Measurements from ENCODE around the gene TWSG1. TPM values are rescaled to one million over a fixed set of nuclear protein-coding genes. Genes with fewer than 3 reads are reported as not detected.

Gene TWSG1
- 144 and 148 TPM in 2 replicates for total RNA-seq

GRCh38 chr18:9334329-9334972 is at the start of gene TWSG1:
TWSG1 (plus strand) TSS chr18:9334773; CDS start chr18:9337230, 2,457 bp downstream.

Other genes starting within 250 kb of the TWSG1 start
- gene NDUFV2, start 232.1 kb upstream of the TWSG1 start, total RNA-seq = 106 and 116 TPM in 2 replicates
- gene ANKRD12, start 198.0 kb upstream of the TWSG1 start, total RNA-seq = 29.3 and 41.5 TPM in 2 replicates
- gene RALBP1, start 140.7 kb downstream of the TWSG1 start, total RNA-seq = 69.7 and 72.4 TPM in 2 replicates

All from aortic smooth muscle cell (primary cell).